OCI-LY7 (cell line): ENCODE measurements around the gene LSM5. TPM values are rescaled to one million over a fixed set of nuclear protein-coding genes. Genes with fewer than 3 reads are reported as not detected.

Experiments
- BruUV-seq: library from RNA; stranded (reverse); fragments of 400-500 nt; replicated peaks from 2 replicates; lab custom pipeline; 2021; lab: Mats Ljungman, UMichigan
- CTCF ChIA-PET: fragments of 300-600 bp; sonication (Branson Sonifier 250); formaldehyde crosslinking; loops from one replicate; lab custom pipeline; 2022; ENCODE audit warnings: antibody characterized with exemption; ENCODE audit not compliant: unreplicated experiment; lab: Charles Lee
- POLR2A ChIA-PET: fragments of 300-600 bp; sonication (Branson Sonifier 250); formaldehyde crosslinking; loops from one replicate; lab custom pipeline; 2022; ENCODE audit warnings: antibody characterized with exemption; lab: Charles Lee
- DNase-seq: peaks from one replicate; pipeline ENCODE4 v3.0.0-alpha.2; 2015; ENCODE audit warnings: low spot score
- H2AFZ ChIP-seq: fragments of 200-600 bp; sonication (generic), shearing (Covaris generic); 2 replicates; pipeline ENCODE4 v1.6.1; 2014; ENCODE audit warnings: mild to moderate bottlenecking, antibody characterized with exemption, low read length, moderate library complexity
- H3K27ac ChIP-seq: fragments of 200-600 bp; sonication (generic); 2 replicates; pipeline ENCODE4 v1.5.1; 2014; ENCODE audit warnings: mixed run types, low read depth, mild to moderate bottlenecking, moderate library complexity, low read length, inconsistent platforms; ENCODE audit not compliant: poor library complexity, severe bottlenecking
- H3K36me3 ChIP-seq: fragments of 200-600 bp; sonication (generic); 2 replicates; pipeline ENCODE4 v1.6.1; 2014; ENCODE audit warnings: mild to moderate bottlenecking, antibody characterized with exemption, low read length, moderate library complexity, mixed read lengths; ENCODE audit not compliant: insufficient read depth
- H3K4me1 ChIP-seq: fragments of 200-600 bp; sonication (generic); 2 replicates; pipeline ENCODE4 v1.5.1; 2014; ENCODE audit warnings: mild to moderate bottlenecking, low read length; ENCODE audit not compliant: insufficient read depth, poor library complexity, severe bottlenecking
- H3K4me2 ChIP-seq: fragments of 200-600 bp; sonication (generic); 2 replicates; pipeline ENCODE4 v1.6.1; 2014; ENCODE audit warnings: mild to moderate bottlenecking, low read length
- H3K4me3 ChIP-seq: fragments of 200-600 bp; sonication (generic); 2 replicates; pipeline ENCODE4 v1.5.1; 2014; ENCODE audit warnings: mild to moderate bottlenecking, low read depth, low read length; ENCODE audit not compliant: poor library complexity, severe bottlenecking
- H3K79me2 ChIP-seq: fragments of 200-600 bp; sonication (generic); 2 replicates; pipeline ENCODE4 v1.6.1; 2016; ENCODE audit warnings: low read depth, mild to moderate bottlenecking, low read length, moderate library complexity, mixed read lengths; ENCODE audit not compliant: insufficient read depth
- H3K9me2 ChIP-seq: fragments of 200-600 bp; sonication (generic); 2 replicates; pipeline ENCODE4 v1.6.1; 2016; ENCODE audit warnings: mild to moderate bottlenecking, low read length, mixed read lengths; ENCODE audit not compliant: insufficient read depth
- H3K9me3 ChIP-seq: fragments of 200-600 bp; sonication (generic); 2 replicates; pipeline ENCODE4 v1.6.1; 2014; ENCODE audit warnings: mild to moderate bottlenecking, mixed run types, low read length, mixed read lengths
- H4K20me1 ChIP-seq: fragments of 200-600 bp; sonication (generic); 2 replicates; pipeline ENCODE4 v1.6.1; 2014; ENCODE audit warnings: mild to moderate bottlenecking, antibody characterized with exemption, low read length, moderate library complexity, mixed read lengths; ENCODE audit not compliant: insufficient read depth
- EZH2phosphoT487 ChIP-seq: fragments of 200-600 bp; sonication (generic); IDR thresholded peaks from 2 replicates; pipeline ENCODE4 v1.6.1; 2018; ENCODE audit warnings: low read depth, borderline replicate concordance, mild to moderate bottlenecking, mixed run types, antibody characterized with exemption, low read length, moderate library complexity, mixed read lengths
- intact Hi-C: fragments of 100-400 bp; cut with micrococcal nuclease; formaldehyde crosslinking; loops from one replicate; pipeline ENCODE4 v1.10.0; 2022; ENCODE audit not compliant: unreplicated experiment
- total RNA-seq, 2 experiments: library from RNA; depleted of rRNA in 1 of 2; stranded (reverse); fragments of >200 nt in 1 of 2; shearing (Covaris generic) in 1 of 2; gene quantifications; 2 replicates each; pipeline ENCODE4 v1.2.3, GENCODE V29; 2014 to 2022
- TF ChIP-seq, protein P1 (sequence below): fragments of 200-600 bp; sonication (generic); conservative IDR thresholded peaks from 2 replicates; pipeline ENCODE4 v1.5.1; 2014; ENCODE audit warnings: mild to moderate bottlenecking, antibody characterized with exemption, low read length, moderate library complexity, mixed read lengths

LSM5 gene
- total RNA-seq, 2 experiments from 2014 or later: 38.9 to 108 TPM

DNA sequence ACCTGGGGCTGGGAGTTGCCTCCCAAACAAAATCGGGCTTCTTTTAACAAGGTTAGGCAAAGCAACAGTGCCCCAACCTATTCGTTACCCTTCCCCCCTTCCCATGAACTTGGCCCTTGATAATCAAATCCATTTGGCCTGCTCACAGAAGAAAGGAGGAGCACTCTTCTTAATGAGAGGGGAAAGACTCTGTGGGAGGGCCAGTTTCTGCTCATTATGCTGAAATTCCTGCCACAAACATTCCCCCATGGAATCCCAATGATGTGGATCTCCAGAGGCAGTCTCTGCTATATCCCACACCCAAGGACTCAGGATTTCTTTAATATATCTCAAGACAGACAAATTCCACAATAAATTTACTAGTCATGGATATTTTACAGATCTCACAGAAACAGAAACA is 43.0 kb downstream of the LSM5 start:
- Histone ChIP-seq H3K79me2 (no peaks in the 10 kb centered on the region), H2AFZ (no peak overlapping the region), H3K4me1 (no peaks in the 10 kb centered on the region), H3K4me3 (no peak overlapping the region), H3K27ac (no peak overlapping the region), H4K20me1 (no peaks in the 10 kb centered on the region), H3K36me3 (no peaks in the 10 kb centered on the region), H3K9me2 (no peaks in the 10 kb centered on the region), H3K9me3 (no peaks in the 10 kb centered on the region), H3K4me2 (no peak overlapping the region)
- no TSS peak for BruUV-seq
- TF ChIP-seq EZH2phosphoT487: no peak
- TF ChIP-seq, protein P1, sequence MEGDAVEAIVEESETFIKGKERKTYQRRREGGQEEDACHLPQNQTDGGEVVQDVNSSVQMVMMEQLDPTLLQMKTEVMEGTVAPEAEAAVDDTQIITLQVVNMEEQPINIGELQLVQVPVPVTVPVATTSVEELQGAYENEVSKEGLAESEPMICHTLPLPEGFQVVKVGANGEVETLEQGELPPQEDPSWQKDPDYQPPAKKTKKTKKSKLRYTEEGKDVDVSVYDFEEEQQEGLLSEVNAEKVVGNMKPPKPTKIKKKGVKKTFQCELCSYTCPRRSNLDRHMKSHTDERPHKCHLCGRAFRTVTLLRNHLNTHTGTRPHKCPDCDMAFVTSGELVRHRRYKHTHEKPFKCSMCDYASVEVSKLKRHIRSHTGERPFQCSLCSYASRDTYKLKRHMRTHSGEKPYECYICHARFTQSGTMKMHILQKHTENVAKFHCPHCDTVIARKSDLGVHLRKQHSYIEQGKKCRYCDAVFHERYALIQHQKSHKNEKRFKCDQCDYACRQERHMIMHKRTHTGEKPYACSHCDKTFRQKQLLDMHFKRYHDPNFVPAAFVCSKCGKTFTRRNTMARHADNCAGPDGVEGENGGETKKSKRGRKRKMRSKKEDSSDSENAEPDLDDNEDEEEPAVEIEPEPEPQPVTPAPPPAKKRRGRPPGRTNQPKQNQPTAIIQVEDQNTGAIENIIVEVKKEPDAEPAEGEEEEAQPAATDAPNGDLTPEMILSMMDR: no peak
- no peak for DNase-seq
- ChIA-PET CTCF (no interaction called here), POLR2A (no interaction called here)
- intact Hi-C loops: no loop called here

GRCh38 chr7:32436146-32436928 is 53.8 kb downstream of the LSM5 start:
- TF ChIP-seq EZH2phosphoT487: no peak
- TF ChIP-seq, protein P1: no peak
- Histone ChIP-seq H4K20me1 (no peaks in the 10 kb centered on the region), H3K27ac (no peak overlapping the region), H3K9me2 (no peaks in the 10 kb centered on the region), H3K9me3 (no peaks in the 10 kb centered on the region), H3K79me2 (no peaks in the 10 kb centered on the region), H2AFZ (no peak overlapping the region), H3K36me3 (no peaks in the 10 kb centered on the region), H3K4me3 (no peak overlapping the region), H3K4me2 (no peak overlapping the region), H3K4me1 (no peaks in the 10 kb centered on the region)
- no peak for DNase-seq
- ChIA-PET CTCF (no interaction called here), POLR2A (interaction anchor here (1.2 kb wide), 1 partner anchor 13 kb away, joined by 3 read pairs; no protein-coding TSS in a partner anchor)
- intact Hi-C loops: no loop called here
- BruUV-seq: no TSS peak

Other genes starting within 250 kb of the LSM5 start
- gene AVL9, start 5.1 kb upstream of the LSM5 start, total RNA-seq (2014; rRNA removed; shearing (Covaris generic)): 23.4 and 36.6 TPM in 2 replicates
- 49.5 and 54.9 TPM in 2 replicates for gene AVL9, start 5.1 kb upstream of the LSM5 start, total RNA-seq (2022)